GM18519 (cell line): ENCODE measurements around the gene JAG2.

Experiments
- ATAC-seq: cut with Tn5 transposase; IDR thresholded peaks from one replicate; pipeline ENCODE4 v1.9.1; 2021; ENCODE audit warnings: mild to moderate bottlenecking, moderate library complexity; ENCODE audit not compliant: unreplicated experiment, low FRiP score

The JAG2 gene

DNA sequence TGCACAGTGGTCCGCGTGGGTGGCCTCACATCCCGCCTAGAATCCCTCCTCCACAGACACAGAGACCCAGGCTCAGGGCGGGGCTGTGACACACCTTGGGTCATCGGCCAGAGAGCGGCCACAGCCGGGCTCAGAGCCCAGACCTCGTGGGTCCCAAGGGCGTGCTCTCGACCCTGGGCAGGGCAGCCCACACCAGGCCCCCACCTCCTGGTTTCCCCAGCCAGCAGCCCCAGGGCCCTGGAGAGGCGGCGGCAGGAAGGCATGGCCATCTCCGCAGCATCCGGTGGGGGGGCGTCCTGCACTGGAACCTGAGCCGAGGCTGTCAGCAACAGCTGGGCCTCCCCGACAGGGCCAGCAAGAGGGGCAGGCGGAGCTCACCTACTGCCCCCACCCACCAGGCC is 15.2 kb downstream of the JAG2 start:
- no peak for ATAC-seq

DNA sequence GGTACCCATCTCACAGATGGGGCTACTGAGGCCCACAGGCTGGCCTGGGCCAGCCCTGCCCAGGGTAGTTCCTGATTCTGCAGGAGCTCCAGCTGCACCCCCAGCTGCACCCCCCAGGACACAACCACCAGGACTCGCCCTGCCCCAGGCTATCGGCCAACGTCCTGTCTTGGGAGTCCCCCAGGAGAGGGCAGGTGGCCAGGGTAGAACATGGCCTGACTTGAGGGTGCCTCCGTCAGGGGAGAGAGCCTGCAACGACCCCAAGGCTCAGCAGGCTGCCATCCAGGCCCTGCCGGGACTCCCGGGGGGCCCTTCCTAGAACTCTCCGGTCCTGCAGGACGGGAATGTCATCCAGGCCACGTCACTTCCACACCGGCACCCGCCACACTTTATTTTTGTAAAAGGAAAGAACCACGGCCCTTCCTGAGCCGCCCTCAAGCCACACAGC is 15.8 kb downstream of the JAG2 start:
- no peak for ATAC-seq

DNA sequence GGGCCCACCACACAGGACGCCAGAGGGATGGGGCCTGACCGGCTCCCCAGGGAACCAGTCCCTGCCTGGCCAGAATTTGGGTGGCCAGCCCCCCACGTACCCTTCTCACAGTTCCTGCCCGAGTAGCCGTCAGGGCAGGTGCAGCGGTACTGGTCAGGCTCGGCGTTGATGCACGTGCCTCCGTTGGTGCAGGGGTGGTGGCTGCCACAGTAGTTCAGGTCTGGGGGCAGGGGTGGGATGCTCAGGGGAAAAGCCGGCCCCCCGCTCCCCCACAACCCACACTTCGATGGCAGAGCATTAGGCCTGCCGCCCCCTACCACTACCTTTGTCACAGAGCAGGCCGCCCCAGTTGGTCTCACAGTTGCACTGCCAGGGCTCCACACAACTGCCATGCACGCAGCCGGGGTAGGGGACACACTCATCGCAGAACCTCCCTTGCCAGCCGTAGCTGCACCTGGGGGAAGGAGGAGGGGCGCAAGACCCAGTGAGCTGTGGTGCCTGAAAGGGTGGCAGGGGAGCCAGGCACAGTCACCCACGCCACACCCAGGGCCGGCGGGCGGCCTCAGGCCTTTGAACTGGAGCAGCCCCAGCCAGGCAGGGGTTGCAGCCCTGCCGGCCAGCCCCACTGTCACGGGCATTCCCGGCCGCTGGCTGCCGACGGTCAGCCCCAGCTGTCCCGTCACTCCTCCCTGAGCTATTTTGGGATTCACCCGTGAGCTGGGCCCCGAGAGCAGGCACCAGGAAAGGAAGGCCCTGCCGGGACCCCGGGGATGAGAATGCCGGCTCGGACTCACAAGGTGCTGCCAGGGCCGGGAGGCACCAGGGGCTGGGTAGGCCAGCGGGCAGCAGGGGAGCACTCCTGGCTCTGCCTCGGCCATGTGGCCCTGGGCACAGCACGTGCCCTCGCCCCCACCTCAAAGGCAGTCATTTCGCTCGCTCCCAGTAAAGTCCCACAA is 16.5 kb downstream of the JAG2 start:
- ATAC-seq = no peak

DNA sequence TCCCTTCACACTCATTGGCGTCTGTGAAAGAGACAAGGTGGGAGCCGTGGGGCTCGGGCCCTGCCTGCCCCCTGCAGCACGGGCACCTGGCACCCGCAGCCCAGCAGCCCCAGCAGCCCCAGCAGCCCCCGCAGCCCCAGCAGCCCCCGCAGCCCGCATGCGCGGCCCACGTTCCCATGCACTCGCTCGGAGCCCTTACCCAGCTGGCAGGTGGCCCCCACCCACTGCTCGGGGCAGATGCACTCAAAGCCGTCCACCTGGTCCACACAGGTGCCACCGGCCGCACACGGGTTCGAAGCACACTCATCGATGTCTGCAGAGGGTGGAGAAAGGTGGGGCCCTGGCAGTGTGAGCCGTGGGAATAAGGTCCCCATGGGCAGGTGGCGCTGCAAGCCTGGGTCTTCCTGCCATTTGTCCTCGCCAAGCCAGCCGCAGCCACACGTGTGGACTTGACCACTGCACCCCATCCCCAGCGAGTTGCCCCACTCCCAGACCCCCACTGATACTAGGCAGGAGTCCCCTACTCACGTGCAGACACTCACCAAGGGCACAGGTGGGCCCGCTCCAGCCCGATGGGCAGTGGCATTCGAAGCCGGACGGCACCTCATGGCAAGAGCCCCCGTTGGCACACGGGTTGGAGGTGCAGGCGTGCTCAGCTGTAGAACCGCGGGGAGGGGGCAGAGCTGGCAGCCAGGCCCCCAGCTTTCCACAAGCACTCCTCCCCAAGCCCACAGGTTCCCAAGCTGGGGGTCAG is 17.3 kb downstream of the JAG2 start:
- ATAC-seq = no peak

DNA sequence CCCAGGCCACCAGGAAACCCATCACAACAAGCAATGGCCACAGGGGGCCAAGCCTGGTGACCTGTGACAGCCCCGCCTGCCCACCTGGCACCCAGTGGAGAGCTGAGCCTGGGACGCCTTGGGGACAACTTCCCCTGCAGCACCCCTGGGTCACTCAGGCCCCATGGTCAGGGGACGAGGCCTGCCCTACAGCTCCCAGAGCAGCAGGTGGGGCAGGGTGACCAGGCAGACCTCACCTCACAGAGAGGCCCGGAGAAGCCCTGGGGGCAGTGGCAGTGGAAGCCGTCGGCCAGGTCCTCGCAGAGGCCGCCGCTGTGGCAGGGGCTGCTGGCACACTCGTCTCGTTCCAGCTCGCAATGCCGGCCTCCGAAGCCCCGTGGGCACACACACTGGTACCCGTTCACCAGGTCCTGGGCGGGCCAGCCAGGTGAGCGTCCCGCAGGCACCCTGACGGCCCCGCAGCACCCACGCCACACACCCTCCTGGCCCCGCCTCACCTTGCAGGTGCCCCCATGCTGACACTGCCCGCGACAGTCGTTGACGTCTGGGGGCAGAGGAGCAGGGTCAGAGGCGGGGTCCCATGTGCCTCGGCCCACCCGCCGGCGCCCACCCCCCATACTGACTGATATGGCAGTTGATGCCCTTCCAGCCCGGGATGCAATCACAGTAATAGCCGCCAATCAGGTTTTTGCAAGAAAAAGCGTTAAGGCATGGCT is 18.1 kb downstream of the JAG2 start:
- no peak for ATAC-seq

DNA sequence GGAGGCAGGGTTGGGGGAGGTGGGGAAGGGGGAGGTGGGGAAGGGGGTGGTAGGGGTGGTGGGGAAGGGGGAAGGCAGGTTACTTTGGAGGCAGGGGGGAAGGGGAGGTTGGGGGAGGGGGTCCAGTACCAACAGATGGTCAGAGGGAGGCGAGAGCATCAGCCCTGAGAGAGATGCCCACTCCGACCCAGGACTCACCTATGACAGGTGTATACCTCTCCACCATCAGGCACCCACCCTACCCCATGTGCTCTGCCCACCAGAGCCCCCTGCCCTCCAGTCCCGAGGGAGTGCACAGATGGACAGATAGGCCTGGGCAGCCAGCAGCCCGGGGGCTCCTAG is 18.6 kb downstream of the JAG2 start:
- no peak for ATAC-seq

DNA sequence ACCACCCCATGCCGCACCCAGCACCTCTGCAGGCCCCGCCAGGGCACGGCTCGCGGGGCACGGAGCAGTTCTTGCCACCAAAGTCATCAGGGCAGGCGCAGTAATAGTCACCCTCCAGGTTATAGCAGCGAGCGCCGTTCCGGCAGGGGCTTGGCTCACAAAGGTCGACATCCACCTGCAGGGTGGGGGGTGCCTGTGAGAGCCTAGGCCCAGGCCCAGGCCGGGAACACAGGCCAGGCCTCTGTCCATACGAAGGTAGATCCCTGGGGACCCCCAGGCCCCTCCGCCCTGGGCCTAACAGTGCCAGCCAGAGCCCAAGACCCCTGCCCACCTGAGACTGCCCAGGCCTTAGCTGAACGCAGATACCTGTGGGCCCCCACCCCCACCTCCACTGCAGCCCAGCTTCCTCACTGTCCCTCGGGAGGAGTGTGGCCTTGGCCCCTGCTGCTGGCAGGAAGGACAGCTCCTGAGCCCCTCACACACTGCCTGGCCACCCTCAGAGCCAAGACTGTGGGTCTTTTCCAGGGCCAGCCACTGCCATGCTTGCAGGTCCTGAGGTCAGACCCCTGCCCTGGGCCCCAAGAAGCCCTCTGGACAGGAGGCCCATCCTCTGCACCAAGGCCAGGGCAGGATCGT is 19.3 kb downstream of the JAG2 start:
- ATAC-seq = no peak

DNA sequence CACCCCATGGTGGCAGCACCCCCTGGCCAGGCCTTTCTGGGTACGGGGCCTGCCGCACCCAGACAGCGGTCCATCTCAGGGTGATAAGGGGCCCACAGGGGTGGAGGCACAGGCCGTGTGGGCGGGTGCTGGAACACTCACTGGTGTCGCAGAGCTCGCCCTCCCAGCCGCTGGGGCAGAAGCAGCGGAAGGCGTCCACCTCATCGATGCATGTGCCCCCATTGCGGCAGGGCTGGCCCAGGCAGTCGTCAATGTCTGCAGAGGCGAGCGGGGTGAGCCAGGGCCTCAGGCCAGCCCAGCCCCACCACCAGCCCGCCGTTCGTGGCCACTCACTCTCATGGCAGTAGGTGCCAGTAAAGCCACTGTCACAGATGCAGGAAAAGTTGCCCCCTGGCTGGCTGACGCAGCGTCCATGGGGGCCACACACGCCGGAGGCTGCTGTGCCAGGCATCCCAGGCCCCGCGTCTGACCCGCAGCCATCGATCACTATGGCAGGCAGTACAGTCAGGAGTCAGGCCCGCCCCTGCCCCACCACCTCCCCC is 19.9 kb downstream of the JAG2 start:
- ATAC-seq = no peak

DNA sequence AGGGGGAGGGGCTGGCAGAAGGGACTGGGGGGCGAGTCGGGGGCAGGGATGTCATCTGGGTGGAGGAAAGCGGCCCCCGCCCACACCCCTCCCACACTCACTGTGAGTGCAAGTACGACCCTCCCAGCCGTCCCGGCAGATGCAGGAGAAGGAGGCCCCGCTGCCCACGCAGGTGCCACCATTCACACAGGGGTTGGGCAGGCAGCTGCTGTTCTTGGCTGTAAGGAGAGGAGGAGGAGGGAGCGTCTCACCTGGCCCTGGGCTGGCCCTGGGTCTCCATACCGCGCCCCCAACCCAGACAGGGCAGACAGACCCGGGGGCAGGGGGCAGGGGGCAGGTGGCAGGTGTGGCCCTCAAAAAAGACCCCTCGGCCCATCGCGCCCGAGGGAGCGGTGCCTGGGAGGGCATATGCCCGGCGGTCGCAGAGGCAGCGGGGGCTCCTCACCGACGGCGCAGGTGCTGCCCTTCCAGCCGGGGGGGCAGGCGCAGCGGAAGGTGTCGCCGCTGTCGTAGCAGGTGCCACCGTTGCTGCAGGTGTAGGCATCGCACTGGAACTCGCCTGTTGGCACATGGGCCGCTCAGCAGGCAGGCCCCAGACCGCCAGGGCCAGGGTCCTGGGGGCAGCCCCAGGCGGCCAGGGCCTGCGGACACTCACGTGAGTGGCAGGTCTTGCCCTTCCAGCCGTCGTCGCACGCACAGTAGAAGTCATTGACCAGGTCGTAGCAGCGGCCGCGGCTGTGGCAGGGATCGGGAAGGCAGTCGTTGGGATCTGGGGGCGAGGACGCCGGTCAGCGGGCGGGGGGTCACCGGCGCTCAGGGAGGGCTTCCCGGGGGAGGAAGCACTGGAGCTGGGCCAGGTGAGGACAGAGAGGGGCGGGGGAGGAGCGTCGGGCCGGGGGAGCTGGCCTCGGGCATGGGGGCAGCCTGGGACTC is 20.6 kb downstream of the JAG2 start:
- ATAC-seq = no peak

DNA sequence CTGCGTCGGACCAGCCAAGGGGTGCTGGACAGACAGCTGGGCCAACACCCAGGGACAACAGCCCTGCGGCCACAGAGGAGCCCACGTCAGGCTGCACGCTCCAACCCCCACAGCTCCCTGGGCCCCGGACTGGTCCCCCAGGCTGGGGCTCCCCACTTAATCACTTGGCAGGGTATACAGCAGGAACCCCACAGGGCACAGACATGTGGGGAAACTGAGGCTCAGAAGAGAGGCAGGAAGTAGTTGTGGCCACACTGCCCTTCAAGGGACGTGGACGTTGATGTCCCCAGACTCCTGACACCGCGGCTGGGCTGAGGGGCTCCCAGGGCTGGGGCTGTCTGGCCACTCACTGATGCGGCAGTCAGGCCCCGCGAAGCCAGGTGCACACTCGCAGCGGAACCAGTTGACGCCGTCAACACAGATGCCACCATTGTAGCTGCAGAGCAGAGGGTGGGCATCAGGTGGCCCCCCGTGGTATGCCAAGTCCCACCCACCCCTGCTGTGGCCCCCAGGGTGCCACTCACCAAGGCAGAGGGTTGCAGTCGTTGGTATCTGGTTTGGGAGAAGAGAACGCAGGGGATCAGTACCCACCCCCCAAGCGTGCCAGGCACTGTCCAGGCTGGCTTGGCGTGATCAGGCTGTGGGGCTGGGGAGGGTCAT is 21.5 kb downstream of the JAG2 start:
- ATAC-seq = no peak

DNA sequence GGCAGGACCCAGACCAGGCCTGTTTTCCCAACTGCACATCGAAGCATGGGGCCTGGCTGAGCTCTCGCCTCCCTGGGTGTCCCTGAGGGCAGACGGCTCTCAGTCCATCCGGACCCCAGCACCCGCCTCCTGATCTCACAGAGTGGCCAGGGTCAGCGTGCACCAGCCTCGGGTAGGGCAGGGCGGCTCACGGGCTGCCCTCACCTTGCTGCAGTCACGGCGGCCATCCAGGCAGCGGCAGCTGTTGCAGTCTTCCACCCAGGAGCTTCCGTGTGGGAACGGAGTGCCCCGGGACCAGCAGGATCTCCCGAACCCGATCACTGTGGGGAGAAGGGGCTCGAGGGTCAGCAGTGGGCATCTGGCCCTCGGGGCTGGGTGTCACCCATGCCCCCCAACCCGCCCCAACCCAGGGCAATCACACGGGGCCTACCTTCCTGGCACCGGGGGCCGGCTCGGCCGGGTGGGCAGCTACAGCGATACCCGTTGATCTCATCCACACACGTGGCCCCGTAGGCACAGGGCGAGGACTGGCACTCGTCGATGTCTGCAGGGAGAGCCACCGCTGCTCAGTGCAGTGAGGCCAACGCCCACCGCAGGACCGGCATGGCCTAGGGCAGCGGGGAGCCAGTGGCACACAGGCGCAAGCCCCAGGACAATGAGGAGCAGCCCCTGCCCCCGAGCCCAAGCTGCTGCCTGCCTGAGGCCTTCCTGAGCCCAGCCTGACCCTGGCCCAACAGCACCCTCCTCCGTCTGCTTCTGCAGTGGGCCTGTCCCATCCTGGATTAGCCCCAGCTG is 22.2 kb downstream of the JAG2 start:
- ATAC-seq = no peak

DNA sequence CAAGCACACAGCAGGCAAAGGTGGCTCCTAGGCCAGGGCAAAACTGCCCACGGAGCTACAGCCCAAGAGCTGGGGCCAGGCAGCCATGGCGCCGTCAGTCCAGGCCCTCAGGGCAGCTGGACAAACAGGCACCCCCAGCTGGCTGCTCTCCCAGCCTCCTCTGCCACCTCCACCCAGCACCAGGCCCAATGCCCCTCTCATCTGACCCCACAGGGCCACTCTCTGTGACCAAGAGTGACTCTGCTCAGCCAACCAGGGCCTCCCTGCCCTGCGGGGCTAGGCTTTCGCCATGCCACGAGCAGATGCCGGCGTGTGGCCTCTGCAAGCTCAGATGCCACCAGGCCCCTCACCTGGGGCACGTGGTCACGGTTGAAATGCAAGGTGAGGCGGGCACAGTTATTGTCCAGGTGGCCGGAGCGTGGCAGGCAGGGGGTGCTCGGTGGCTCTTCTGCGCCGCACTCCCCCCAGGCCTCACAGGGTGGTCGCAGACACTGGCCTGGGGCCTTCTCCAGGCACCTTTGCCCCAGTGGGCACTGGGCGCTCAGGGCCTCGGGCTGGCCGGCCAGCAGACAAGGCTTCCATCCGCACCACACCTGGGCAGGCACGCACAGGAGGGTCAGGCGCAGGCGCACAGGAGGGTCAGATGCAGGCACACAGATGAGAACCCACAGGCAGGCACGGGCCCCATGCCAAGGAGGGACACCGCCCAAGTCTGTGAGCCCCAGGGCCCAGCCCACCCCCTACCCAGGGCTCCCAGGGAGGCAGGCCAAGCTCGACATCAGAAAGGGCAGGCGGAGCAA is 23.0 kb downstream of the JAG2 start:
- ATAC-seq = no peak

DNA sequence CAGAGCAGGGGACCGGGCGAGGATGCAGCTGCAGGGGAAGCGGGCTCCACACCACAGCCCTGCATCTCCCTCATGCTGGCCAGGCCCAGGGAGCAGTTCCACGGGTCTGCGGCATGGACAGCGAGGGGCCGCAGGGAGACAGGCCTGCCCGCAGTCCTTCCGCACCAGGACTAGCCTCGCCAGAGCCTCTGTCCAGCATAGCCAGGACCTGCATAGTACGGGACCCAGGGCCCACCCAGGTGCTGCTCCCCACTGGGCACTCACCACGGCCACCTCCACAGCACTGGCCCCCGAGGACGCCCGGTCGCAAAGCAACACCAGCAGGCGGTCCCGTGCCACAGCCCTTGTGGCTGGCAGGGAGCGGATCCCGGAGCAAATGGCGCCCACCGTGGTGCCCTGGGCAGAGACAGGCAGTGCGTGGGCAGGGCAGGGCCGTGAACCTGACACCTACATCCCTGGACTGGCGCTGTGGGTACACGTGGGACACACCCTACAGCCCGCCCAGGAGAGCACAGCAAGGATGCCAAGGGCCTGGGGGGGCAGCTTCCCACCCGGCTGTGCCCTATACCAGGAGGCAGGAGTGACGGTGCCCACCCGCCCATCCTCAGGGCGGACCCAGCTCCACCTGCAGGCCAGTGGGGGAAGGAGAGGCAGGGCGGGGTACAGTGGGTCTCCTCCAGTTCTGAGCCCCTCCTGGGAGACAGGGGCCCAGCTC is 23.8 kb downstream of the JAG2 start:
- no peak for ATAC-seq

DNA sequence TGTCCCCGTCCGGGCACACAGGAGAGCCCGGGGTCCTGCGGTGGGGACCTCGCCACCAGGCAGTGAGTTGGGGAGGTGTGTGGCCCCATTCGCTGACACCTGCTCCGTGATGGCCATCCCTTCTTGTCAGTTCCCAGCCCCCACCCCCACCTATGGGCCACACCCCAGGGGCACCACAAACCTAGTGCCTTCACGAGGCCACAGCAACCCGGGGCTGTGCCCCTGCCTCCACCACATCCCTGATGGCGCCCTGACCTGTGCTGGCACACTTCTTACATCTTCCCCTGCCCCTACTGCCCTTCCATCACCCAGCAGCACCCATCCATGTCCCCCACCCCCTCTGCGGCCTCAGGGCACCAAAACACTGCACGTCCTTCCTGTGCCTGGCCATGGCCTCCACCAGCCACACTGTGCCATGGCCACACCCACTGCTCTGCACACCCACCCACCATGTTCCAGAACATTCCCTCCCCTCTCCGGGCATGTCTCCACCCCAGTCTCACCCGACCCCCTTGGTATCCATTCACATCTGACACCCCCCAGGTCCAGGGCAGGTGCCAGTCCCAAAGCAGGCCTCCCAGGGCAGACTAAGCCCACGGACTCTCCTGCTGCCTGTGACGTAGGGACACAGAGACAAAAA is 24.4 kb downstream of the JAG2 start:
- ATAC-seq = no peak

DNA sequence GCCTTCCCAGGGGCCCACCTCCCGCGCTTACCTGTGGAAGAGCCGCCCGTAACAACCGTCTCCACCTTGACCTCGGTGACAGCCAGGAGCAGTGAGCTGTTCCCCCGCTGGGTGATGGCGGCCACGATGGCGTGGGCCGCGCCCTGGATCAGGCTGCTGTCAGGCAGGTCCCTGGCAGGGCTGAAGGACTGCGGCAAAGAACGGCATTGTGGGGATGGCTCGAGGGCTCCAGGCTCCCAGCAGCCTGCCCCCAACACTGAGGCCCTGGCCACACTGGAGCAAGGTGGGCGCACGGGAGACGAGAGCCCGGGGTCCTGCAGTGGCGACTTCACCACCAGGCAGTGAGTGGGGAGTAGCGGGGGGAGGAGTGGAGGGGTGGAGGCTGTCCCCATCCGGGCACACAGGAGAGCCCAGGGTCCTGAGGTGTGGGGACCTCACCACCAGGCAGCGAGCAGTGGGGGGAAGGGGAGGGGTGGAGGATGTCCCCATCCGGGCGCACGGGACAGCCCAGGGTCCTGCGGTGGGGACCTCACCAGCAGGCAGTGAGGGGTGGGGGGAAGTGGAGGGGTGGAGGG is 25.0 kb downstream of the JAG2 start:
- ATAC-seq = no peak
